ACC112 (cell line): ENCODE results near the gene RAI2.
"Not testable (repeated sequence)": the region's sequence is repeated elsewhere in the genome, so short reads cannot be mapped to it uniquely, and the experiment has no call there.

Source experiments
- H2AFZ ChIP-seq: fragments of 200-600 bp; sonication (generic); one replicate; pipeline ENCODE4 v1.6.0; 2017; ENCODE audit warnings: antibody characterized with exemption, low read length; ENCODE audit not compliant: unreplicated experiment
- H3K27ac ChIP-seq: fragments of 200-600 bp; sonication (generic); 2 replicates; pipeline ENCODE4 v1.5.1; 2014; ENCODE audit warnings: low read depth, mild to moderate bottlenecking, antibody characterized with exemption, low read length, moderate library complexity
- H3K27me3 ChIP-seq: fragments of 200-600 bp; sonication (generic); 2 replicates; pipeline ENCODE4 v1.6.1; 2014; ENCODE audit warnings: mild to moderate bottlenecking, antibody characterized with exemption, low read length, moderate library complexity, mixed read lengths; ENCODE audit not compliant: insufficient read depth
- H3K36me3 ChIP-seq: fragments of 200-600 bp; sonication (generic); 2 replicates; pipeline ENCODE4 v1.6.1; 2016; ENCODE audit warnings: mild to moderate bottlenecking, antibody characterized with exemption, low read length, moderate library complexity, mixed read lengths; ENCODE audit not compliant: insufficient read depth
- H3K4me1 ChIP-seq: fragments of 200-600 bp; sonication (generic); one replicate; pipeline ENCODE4 v1.6.1; 2016; ENCODE audit warnings: low read length, mixed read lengths; ENCODE audit not compliant: insufficient read depth, unreplicated experiment, control insufficient read depth
- H3K4me3 ChIP-seq: fragments of 200-600 bp; sonication (generic); 2 replicates; pipeline ENCODE4 v1.5.1; 2014; ENCODE audit warnings: mild to moderate bottlenecking, low read depth, low read length
- H3K79me2 ChIP-seq: fragments of 200-600 bp; sonication (generic); one replicate; pipeline ENCODE4 v1.6.0; 2016; ENCODE audit warnings: low read length; ENCODE audit not compliant: control insufficient read depth, unreplicated experiment, insufficient read depth

RAI2 gene

GRCh38 chrX:17787557-17787956 lies 73.5 kb downstream of the RAI2 start:
- no peaks in the 10 kb centered on the region for H3K27me3 ChIP-seq
- H3K4me3 ChIP-seq: no peak overlapping the region
- H3K27ac ChIP-seq: no peak overlapping the region
- H3K36me3 ChIP-seq: no peaks in the 10 kb centered on the region
- no peak overlapping the region for H2AFZ ChIP-seq
- H3K79me2 ChIP-seq: no peaks in the 10 kb centered on the region
- no peaks in the 10 kb centered on the region for H3K4me1 ChIP-seq

GRCh38 chrX:17786554-17787347 lies 74.3 kb downstream of the RAI2 start:
- not testable (repeated sequence) for H3K79me2 ChIP-seq, H3K36me3 ChIP-seq, H2AFZ ChIP-seq, H3K27me3 ChIP-seq, H3K4me1 ChIP-seq, H3K4me3 ChIP-seq, H3K27ac ChIP-seq

- Histone ChIP-seq H2AFZ (no peak overlapping the region), H3K27me3 (peaks cover 38% of the 10 kb centered on the region), H3K4me1 (no peaks in the 10 kb centered on the region), H3K36me3 (no peaks in the 10 kb centered on the region), H3K27ac (no peak overlapping the region), H3K4me3 (no peak overlapping the region), H3K79me2 (no peaks in the 10 kb centered on the region)
Measured at GRCh38 chrX:17779434-17779833, 81.7 kb downstream of the RAI2 start.

GRCh38 chrX:17778997-17779396 lies 82.1 kb downstream of the RAI2 start:
- H3K36me3 ChIP-seq: no peaks in the 10 kb centered on the region
- no peak overlapping the region for H2AFZ ChIP-seq
- peaks cover 42% of the 10 kb centered on the region for H3K27me3 ChIP-seq
- H3K79me2 ChIP-seq: no peaks in the 10 kb centered on the region
- no peaks in the 10 kb centered on the region for H3K4me1 ChIP-seq
- no peak overlapping the region for H3K27ac ChIP-seq
- no peak overlapping the region for H3K4me3 ChIP-seq

- Histone ChIP-seq H3K4me3 (no peak overlapping the region), H2AFZ (no peak overlapping the region), H3K4me1 (no peaks in the 10 kb centered on the region), H3K79me2 (no peaks in the 10 kb centered on the region), H3K27me3 (peaks cover 76% of the 10 kb centered on the region), H3K27ac (no peak overlapping the region), H3K36me3 (no peaks in the 10 kb centered on the region)
Measured at GRCh38 chrX:17774053-17774452, 87.0 kb downstream of the RAI2 start.

- Histone ChIP-seq H3K4me3 (no peak overlapping the region), H3K27ac (no peak overlapping the region), H3K4me1 (no peaks in the 10 kb centered on the region), H2AFZ (no peak overlapping the region), H3K27me3 (peaks cover 82% of the 10 kb centered on the region), H3K36me3 (no peaks in the 10 kb centered on the region), H3K79me2 (no peaks in the 10 kb centered on the region)
Measured at GRCh38 chrX:17773221-17773876, 87.7 kb downstream of the RAI2 start.

GRCh38 chrX:17769701-17770269 lies 91.3 kb downstream of the RAI2 start:
- no peaks in the 10 kb centered on the region for H3K4me1 ChIP-seq
- peaks cover 85% of the 10 kb centered on the region for H3K27me3 ChIP-seq
- H3K36me3 ChIP-seq: no peaks in the 10 kb centered on the region
- H3K79me2 ChIP-seq: no peaks in the 10 kb centered on the region
- no peak overlapping the region for H3K4me3 ChIP-seq
- H3K27ac ChIP-seq: no peak overlapping the region
- no peak overlapping the region for H2AFZ ChIP-seq

GRCh38 chrX:17768997-17769396 lies 92.1 kb downstream of the RAI2 start:
- Histone ChIP-seq H3K27ac (no peak overlapping the region), H3K79me2 (no peaks in the 10 kb centered on the region), H3K36me3 (no peaks in the 10 kb centered on the region), H2AFZ (no peak overlapping the region), H3K4me3 (no peak overlapping the region), H3K27me3 (peaks cover 77% of the 10 kb centered on the region), H3K4me1 (no peaks in the 10 kb centered on the region)

- Histone ChIP-seq H2AFZ (no peak overlapping the region), H3K27me3 (peaks cover 65% of the 10 kb centered on the region), H3K36me3 (no peaks in the 10 kb centered on the region), H3K27ac (no peak overlapping the region), H3K4me3 (no peak overlapping the region), H3K4me1 (no peaks in the 10 kb centered on the region), H3K79me2 (no peaks in the 10 kb centered on the region)
Measured at GRCh38 chrX:17767734-17768133, 93.4 kb downstream of the RAI2 start.

- H2AFZ ChIP-seq: no peak overlapping the region
- H3K27me3 ChIP-seq: no peaks in the 10 kb centered on the region; the same call in 1 of the 2 replicates
- H3K36me3 ChIP-seq: no peaks in the 10 kb centered on the region
- no peak overlapping the region for H3K4me3 ChIP-seq
- no peaks in the 10 kb centered on the region for H3K79me2 ChIP-seq
- no peaks in the 10 kb centered on the region for H3K4me1 ChIP-seq
- no peak overlapping the region for H3K27ac ChIP-seq
Measured at GRCh38 chrX:17759990-17760389, 101.1 kb downstream of the RAI2 start.

GRCh38 chrX:17758382-17758781 lies 102.7 kb downstream of the RAI2 start:
- Histone ChIP-seq H3K36me3 (no peaks in the 10 kb centered on the region; the same call in 1 of the 2 replicates), H3K4me3 (no peak overlapping the region), H3K27me3 (no peaks in the 10 kb centered on the region), H3K79me2 (no peaks in the 10 kb centered on the region), H3K4me1 (no peaks in the 10 kb centered on the region), H2AFZ (no peak overlapping the region), H3K27ac (no peak overlapping the region)
